Natural killer cell (primary cell): ENCODE results near the gene COG6. TPM values are rescaled to one million over a fixed set of nuclear protein-coding genes. Genes with fewer than 3 reads are reported as not detected.

Source experiments
- ATAC-seq, 3 donors: fragments of 150-1000 bp in 2 of 3; fragments of 200-7000 bp in 1 of 3; cut with Tn5 transposase; 1 replicate in 1 of 3; 2 replicates in 2 of 3; pipeline ENCODE4 v1.10.0; 2021; ENCODE audit warnings: mild to moderate bottlenecking in 2 of 3, moderate library complexity in 2 of 3
- DNase-seq, 2 donors: peaks; one replicate each; pipeline versions ENCODE4 v3.0.0 to v3.0.0-alpha.2; 2013 to 2021; ENCODE audit warnings: mixed read lengths in 1 of 2
- H3K27ac ChIP-seq: one replicate; pipeline ENCODE4 v1.5.1; 2013; ENCODE audit warnings: mild to moderate bottlenecking, low read length
- H3K27me3 ChIP-seq: one replicate; pipeline ENCODE4 v1.6.1; 2013; ENCODE audit warnings: low read length; ENCODE audit not compliant: control insufficient read depth, insufficient read depth
- H3K36me3 ChIP-seq: one replicate; pipeline ENCODE4 v1.6.1; 2013; ENCODE audit warnings: low read length; ENCODE audit not compliant: control insufficient read depth, insufficient read depth
- H3K4me1 ChIP-seq: one replicate; pipeline ENCODE4 v1.6.1; 2013; ENCODE audit warnings: low read length; ENCODE audit not compliant: control insufficient read depth, insufficient read depth
- H3K4me3 ChIP-seq: one replicate; pipeline ENCODE4 v1.5.1; 2013; ENCODE audit warnings: low read length
- H3K9me3 ChIP-seq: one replicate; pipeline ENCODE4 v1.6.1; 2013; ENCODE audit warnings: low read length; ENCODE audit not compliant: control insufficient read depth, insufficient read depth
- H3K27ac Mint-ChIP-seq, 2 donors: one replicate each; pipeline ENCODE4 v1.8.0; 2022; ENCODE audit warnings: mild to moderate bottlenecking in 2 of 2, mixed read lengths in 2 of 2, moderate library complexity in 1 of 2
- H3K27me3 Mint-ChIP-seq, 2 donors: one replicate each; pipeline ENCODE4 v1.8.0; 2022; ENCODE audit warnings: low read depth in 2 of 2, mixed read lengths in 2 of 2
- H3K36me3 Mint-ChIP-seq: one replicate; pipeline ENCODE4 v1.8.0; 2022; ENCODE audit warnings: mixed read lengths
- H3K4me1 Mint-ChIP-seq, 2 donors: one replicate each; pipeline ENCODE4 v1.8.0; 2022; ENCODE audit warnings: mixed read lengths in 2 of 2
- H3K4me3 Mint-ChIP-seq: one replicate; pipeline ENCODE4 v1.8.0; 2022; ENCODE audit warnings: mild to moderate bottlenecking, moderate library complexity, mixed read lengths
- H3K9me3 Mint-ChIP-seq, 2 donors: one replicate each; pipeline ENCODE4 v1.8.0; 2022; ENCODE audit warnings: mixed read lengths in 2 of 2
- CTCF ChIP-seq: fragments of 200-600 bp; IDR thresholded peaks from one replicate; pipeline ENCODE4 v1.8.0; 2022; ENCODE audit warnings: antibody characterized with exemption
- whole genome bisulfite sequencing: methylation state at CpG from one replicate; pipeline ENCODE4 v1.1.7; 2013; ENCODE audit warnings: missing lambda C conversion rate; ENCODE audit not compliant: insufficient coverage; 5-methylcytosine and 5-hydroxymethylcytosine counted together
- intact Hi-C: fragments of 100-400 bp; cut with micrococcal nuclease; formaldehyde crosslinking; loops from one replicate; pipeline ENCODE4 v1.14.2; 2022
- total RNA-seq, 4 donors: library from RNA; stranded (reverse); fragments of 120-200 nt in 1 of 4; gene quantifications; one replicate each; pipeline versions ENCODE4 v1.2.3 to v1.2.4, GENCODE V29; 2013 to 2022

The COG6 gene
- total RNA-seq, 3 donors from 2014 or later (not counting 1 experiment from before 2014, with no cell fraction given), result 30.2 to 36.0 (median 32.3) TPM

GRCh38 chr13:39770221-39771090 lies 115.0 kb downstream of the COG6 start:
- Histone ChIP-seq H3K4me3 (no peak overlapping the region), H3K27ac (no peak overlapping the region), H3K27me3 (no peaks in the 10 kb centered on the region), H3K9me3 (no peaks in the 10 kb centered on the region), H3K36me3 (no peaks in the 10 kb centered on the region), H3K4me1 (peaks cover 9% of the 10 kb centered on the region)
- H3K4me3 Mint-ChIP-seq, result no peak overlapping the region
- ATAC-seq (no peak), DNase-seq (no peak)
- H3K4me1 Mint-ChIP-seq, result peaks cover 16 to 26% of the 10 kb centered on the region in 2 donors
- no peaks in the 10 kb centered on the region for H3K36me3 Mint-ChIP-seq
- H3K27me3 Mint-ChIP-seq, result no peaks in the 10 kb centered on the region
- TF ChIP-seq CTCF, result no peak
- intact Hi-C loops, result no loop called here
- H3K27ac Mint-ChIP-seq, result no peak overlapping the region
- no peaks in the 10 kb centered on the region for H3K9me3 Mint-ChIP-seq
- 83% methylated on average over 8 of the region's 9 CpGs for WGBS

- intact Hi-C loops, result no loop called here
- WGBS, result 84% methylated on average over 3 of the region's 4 CpGs
- H3K36me3 ChIP-seq, result no peaks in the 10 kb centered on the region
- DNase-seq (no peak), ATAC-seq (no peak)
- no peaks in the 10 kb centered on the region for H3K4me1 ChIP-seq
- no peaks in the 10 kb centered on the region for H3K27me3 ChIP-seq
- no peak overlapping the region for H3K27ac ChIP-seq
- Mint-ChIP-seq H3K27me3 (no peaks in the 10 kb centered on the region), H3K36me3 (no peaks in the 10 kb centered on the region), H3K27ac (no peak overlapping the region), H3K9me3 (no peaks in the 10 kb centered on the region), H3K4me3 (no peak overlapping the region), H3K4me1 (peaks cover 6 to 11% of the 10 kb centered on the region in 2 donors)
- TF ChIP-seq CTCF, result no peak
- no peaks in the 10 kb centered on the region for H3K9me3 ChIP-seq
- H3K4me3 ChIP-seq, result no peak overlapping the region
Measured at GRCh38 chr13:39773833-39774232, 118.4 kb downstream of the COG6 start.

GRCh38 chr13:39776439-39776838 lies 121.0 kb downstream of the COG6 start:
- Histone ChIP-seq H3K4me3 (no peak overlapping the region), H3K4me1 (no peaks in the 10 kb centered on the region), H3K27me3 (no peaks in the 10 kb centered on the region), H3K36me3 (no peaks in the 10 kb centered on the region), H3K27ac (no peak overlapping the region), H3K9me3 (no peaks in the 10 kb centered on the region)
- Mint-ChIP-seq H3K36me3 (no peaks in the 10 kb centered on the region), H3K4me3 (no peak overlapping the region), H3K9me3 (no peaks in the 10 kb centered on the region), H3K27ac (no peak overlapping the region), H3K4me1 (peaks cover 8 to 14% of the 10 kb centered on the region in 2 donors), H3K27me3 (peaks cover 0 to 2% of the 10 kb centered on the region in 2 donors)
- no peak for TF ChIP-seq CTCF
- intact Hi-C loops, result no loop called here
- peak in 1 of 2 donors; percentile 11 for DNase-seq
- no peak for ATAC-seq
- WGBS, result 65% methylated on average over 2 of the region's 3 CpGs
